Astrocyte of the cerebellum (primary cell): ENCODE measurements around the gene TES.

Source experiments
- DNase-seq: peaks from one replicate; pipeline ENCODE4 v3.0.0-alpha.2; 2011; ENCODE audit warnings: low read depth
- H3K4me3 ChIP-seq: 2 replicates; pipeline ENCODE4 v1.5.1; 2011; ENCODE audit warnings: mild to moderate bottlenecking, low read depth, low read length, moderate library complexity
- CTCF ChIP-seq: IDR thresholded peaks from 2 replicates; pipeline ENCODE4 v1.5.1; 2012; ENCODE audit warnings: low read length, low read depth, moderate library complexity, mild to moderate bottlenecking; ENCODE audit errors: missing control alignments
- in situ Hi-C: cut with HindIII; loops from 2 replicates; pipeline ENCODE4 v1.10.0; 2017; ENCODE audit warnings: low sequenced_read_pairs

TES gene

GRCh38 chr7:116277070-116277469 lies 66.7 kb downstream of the TES start:
- in situ Hi-C loops, result no loop called here
- TF ChIP-seq CTCF, result no peak
- no peak overlapping the region for H3K4me3 ChIP-seq
- DNase-seq, result no peak

- DNase-seq, result no peak
- H3K4me3 ChIP-seq, result no peak overlapping the region
- TF ChIP-seq CTCF, result no peak
- in situ Hi-C loops, result no loop called here
Observed at GRCh38 chr7:116279217-116279616, 68.9 kb downstream of the TES start.

- in situ Hi-C loops, result no loop called here
- TF ChIP-seq CTCF, result no peak
- H3K4me3 ChIP-seq, result no peak overlapping the region
- DNase-seq, result no peak
Observed at GRCh38 chr7:116280803-116281202, 70.5 kb downstream of the TES start.

- no peak for DNase-seq
- no peak for TF ChIP-seq CTCF
- in situ Hi-C loops, result no loop called here
- H3K4me3 ChIP-seq, result no peak overlapping the region
Observed at GRCh38 chr7:116283595-116284204, 73.4 kb downstream of the TES start.

- TF ChIP-seq CTCF, result no peak
- DNase-seq, result no peak
- H3K4me3 ChIP-seq, result no peak overlapping the region
- in situ Hi-C loops, result no loop called here
Observed at GRCh38 chr7:116284390-116284789, 74.1 kb downstream of the TES start.

GRCh38 chr7:116285252-116285651 lies 74.9 kb downstream of the TES start:
- in situ Hi-C loops, result no loop called here
- DNase-seq, result no peak

More at GRCh38 chr7:116285252-116285651, 74.9 kb downstream of the TES start:
- no peak for TF ChIP-seq CTCF
- no peak overlapping the region for H3K4me3 ChIP-seq
